Measurements from ENCODE around the gene MAD1L1. TPM values are rescaled to one million over a fixed set of nuclear protein-coding genes. Genes with fewer than 3 reads are reported as not detected.
"Not testable (repeated sequence)": the region's sequence is repeated elsewhere in the genome, so short reads cannot be mapped to it uniquely, and the experiment has no call there.

Gene MAD1L1
- total and polyA plus RNA-seq, 11 donors = 11.1 to 29.7 (median 20.9) TPM

GRCh38 chr7:2059964-2060700 lies 172.6 kb downstream of the MAD1L1 start:
- H3K9me3 ChIP-seq = peaks cover 0 to 10% (median 0%) of the 10 kb centered on the region in 12 donors
- no peak overlapping the region for H3K4me3 ChIP-seq
- no peaks in the 10 kb centered on the region for H3K36me3 ChIP-seq
- intact Hi-C loops (cut with DNase I) = no loop called here
- ATAC-seq = no peak
- H3K27me3 ChIP-seq = no peaks in the 10 kb centered on the region
- 96 to 97% (median 97%) methylated on average over 66 of the region's 66 CpGs for WGBS, 4 donors
- no peak overlapping the region for H3K27ac ChIP-seq
- TF ChIP-seq, protein P1, sequence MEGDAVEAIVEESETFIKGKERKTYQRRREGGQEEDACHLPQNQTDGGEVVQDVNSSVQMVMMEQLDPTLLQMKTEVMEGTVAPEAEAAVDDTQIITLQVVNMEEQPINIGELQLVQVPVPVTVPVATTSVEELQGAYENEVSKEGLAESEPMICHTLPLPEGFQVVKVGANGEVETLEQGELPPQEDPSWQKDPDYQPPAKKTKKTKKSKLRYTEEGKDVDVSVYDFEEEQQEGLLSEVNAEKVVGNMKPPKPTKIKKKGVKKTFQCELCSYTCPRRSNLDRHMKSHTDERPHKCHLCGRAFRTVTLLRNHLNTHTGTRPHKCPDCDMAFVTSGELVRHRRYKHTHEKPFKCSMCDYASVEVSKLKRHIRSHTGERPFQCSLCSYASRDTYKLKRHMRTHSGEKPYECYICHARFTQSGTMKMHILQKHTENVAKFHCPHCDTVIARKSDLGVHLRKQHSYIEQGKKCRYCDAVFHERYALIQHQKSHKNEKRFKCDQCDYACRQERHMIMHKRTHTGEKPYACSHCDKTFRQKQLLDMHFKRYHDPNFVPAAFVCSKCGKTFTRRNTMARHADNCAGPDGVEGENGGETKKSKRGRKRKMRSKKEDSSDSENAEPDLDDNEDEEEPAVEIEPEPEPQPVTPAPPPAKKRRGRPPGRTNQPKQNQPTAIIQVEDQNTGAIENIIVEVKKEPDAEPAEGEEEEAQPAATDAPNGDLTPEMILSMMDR (IDR thresholded peaks at IDR 0.05) = no peak
- no peak for TF ChIP-seq POLR2A (IDR thresholded peaks at IDR 0.05)
- DNase-seq = no peak
- peaks cover 0 to 20% (median 12%) of the 10 kb centered on the region in 12 donors for H3K4me1 ChIP-seq

- ATAC-seq; H3K4me3 ChIP-seq; H3K36me3 ChIP-seq; DNase-seq; intact Hi-C loops (cut with DNase I); H3K27me3 ChIP-seq; H3K4me1 ChIP-seq; H3K27ac ChIP-seq: not testable (repeated sequence)
- H3K9me3 ChIP-seq = peaks cover 0 to 10% (median 0%) of the 10 kb centered on the region in 12 donors
- WGBS, 4 donors = 45 to 71% (median 62%) methylated on average over 6 to 11 of the region's 13 CpGs
Observed at GRCh38 chr7:2058246-2058645, 174.5 kb downstream of the MAD1L1 start.

DNA sequence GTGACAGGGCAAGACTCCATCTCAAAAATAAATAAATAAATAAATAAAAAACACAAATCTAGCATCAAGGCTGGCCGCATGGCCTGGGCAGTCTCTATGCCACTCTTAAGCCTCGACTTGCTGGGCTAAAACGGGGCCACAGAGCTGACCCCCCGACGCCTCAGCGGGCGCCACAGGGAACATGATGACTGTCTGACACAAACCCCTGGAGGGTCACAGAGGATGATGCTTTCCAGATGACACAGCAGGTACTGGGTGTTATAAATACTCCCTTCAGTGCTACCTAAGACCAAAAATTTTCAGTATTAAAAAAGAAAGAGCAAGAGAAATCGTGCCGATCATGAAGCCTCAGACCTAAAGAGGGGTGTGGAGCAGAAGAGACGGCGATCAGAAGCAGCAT lies 176.8 kb downstream of the MAD1L1 start:
- TF ChIP-seq, protein P1 (IDR thresholded peaks at IDR 0.05) = no peak
- no peak for TF ChIP-seq POLR2A (IDR thresholded peaks at IDR 0.05)
- WGBS, 4 donors = 95 to 97% (median 96%) methylated on average over 11 of the region's 11 CpGs

GRCh38 chr7:2054927-2055326 lies 177.8 kb downstream of the MAD1L1 start:
- WGBS, 4 donors = 92 to 95% (median 93%) methylated on average over 17 of the region's 17 CpGs
- H3K36me3 ChIP-seq = peaks cover 0 to 2% (median 0%) of the 10 kb centered on the region in 9 donors
- no peak for DNase-seq
- H3K27me3 ChIP-seq = no peaks in the 10 kb centered on the region
- peaks cover 0 to 30% (median 18%) of the 10 kb centered on the region in 12 donors for H3K4me1 ChIP-seq
- TF ChIP-seq, protein P1 (IDR thresholded peaks at IDR 0.05) = no peak
- TF ChIP-seq POLR2A (IDR thresholded peaks at IDR 0.05) = no peak
- intact Hi-C loops (cut with DNase I) = no loop called here
- H3K27ac ChIP-seq = no peak overlapping the region
- H3K4me3 ChIP-seq = no peak overlapping the region
- peaks cover 0 to 4% (median 0%) of the 10 kb centered on the region in 12 donors for H3K9me3 ChIP-seq
- no peak for ATAC-seq

More for the DNA sequence above, 176.8 kb downstream of the MAD1L1 start:
- peaks cover 0 to 10% (median 0%) of the 10 kb centered on the region in 12 donors for H3K9me3 ChIP-seq
- H3K36me3 ChIP-seq = peaks cover 0 to 2% (median 0%) of the 10 kb centered on the region in 9 donors
- DNase-seq (no peak), ATAC-seq (no peak)
- H3K27ac ChIP-seq = no peak overlapping the region
- intact Hi-C loops (cut with DNase I) = no loop called here
- H3K27me3 ChIP-seq = no peaks in the 10 kb centered on the region
- no peak overlapping the region for H3K4me3 ChIP-seq
- peaks cover 0 to 23% (median 11%) of the 10 kb centered on the region in 12 donors for H3K4me1 ChIP-seq
